ENCODE measurements around the gene MEX3A.

DNA sequence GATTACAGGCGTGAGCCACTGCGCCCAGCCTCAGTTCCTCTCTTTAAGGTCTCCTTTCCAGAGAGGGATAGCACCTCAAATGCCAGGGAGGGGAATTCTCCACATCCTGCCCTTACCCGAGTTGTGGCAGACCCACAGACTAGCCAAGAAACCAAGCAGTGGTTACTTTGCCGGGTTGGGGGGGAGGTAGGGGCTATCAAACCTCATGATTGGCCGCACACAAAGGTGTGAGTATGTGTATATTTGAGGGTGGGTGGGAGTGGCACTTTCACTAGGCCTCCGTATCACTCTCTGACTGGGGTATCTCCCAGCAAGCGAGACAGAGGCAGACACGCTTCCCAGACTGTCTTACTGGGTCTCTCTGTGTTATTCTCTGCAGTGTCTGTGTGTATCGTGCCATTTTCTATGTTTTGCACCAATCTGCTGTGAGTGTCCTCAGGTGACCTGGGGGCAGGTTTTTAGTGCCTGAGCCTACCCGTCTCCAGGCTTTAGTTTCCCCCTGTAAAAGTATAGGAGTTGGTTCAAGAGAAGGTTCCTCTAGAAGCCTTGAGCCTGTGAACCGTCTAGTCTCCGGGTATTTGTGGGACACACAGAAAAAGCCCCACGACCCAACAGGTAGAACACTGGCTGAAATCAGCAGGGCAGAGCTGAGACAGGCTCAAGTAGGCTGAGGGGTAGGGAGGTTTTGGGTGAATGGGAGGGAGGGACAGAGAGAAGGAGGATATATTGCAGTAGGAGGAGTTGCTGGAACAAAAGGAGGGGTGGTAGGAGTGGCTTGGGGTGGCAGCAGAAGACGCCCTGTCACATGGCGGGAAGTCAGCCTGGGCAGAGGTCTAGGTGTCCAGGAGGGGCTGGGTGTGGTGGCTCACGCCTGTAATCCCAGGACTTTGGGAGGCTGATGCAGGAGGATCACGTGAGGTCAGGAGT is 42.6 kb upstream of the MEX3A start:
- TF ChIP-seq, protein P1, sequence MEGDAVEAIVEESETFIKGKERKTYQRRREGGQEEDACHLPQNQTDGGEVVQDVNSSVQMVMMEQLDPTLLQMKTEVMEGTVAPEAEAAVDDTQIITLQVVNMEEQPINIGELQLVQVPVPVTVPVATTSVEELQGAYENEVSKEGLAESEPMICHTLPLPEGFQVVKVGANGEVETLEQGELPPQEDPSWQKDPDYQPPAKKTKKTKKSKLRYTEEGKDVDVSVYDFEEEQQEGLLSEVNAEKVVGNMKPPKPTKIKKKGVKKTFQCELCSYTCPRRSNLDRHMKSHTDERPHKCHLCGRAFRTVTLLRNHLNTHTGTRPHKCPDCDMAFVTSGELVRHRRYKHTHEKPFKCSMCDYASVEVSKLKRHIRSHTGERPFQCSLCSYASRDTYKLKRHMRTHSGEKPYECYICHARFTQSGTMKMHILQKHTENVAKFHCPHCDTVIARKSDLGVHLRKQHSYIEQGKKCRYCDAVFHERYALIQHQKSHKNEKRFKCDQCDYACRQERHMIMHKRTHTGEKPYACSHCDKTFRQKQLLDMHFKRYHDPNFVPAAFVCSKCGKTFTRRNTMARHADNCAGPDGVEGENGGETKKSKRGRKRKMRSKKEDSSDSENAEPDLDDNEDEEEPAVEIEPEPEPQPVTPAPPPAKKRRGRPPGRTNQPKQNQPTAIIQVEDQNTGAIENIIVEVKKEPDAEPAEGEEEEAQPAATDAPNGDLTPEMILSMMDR (IDR thresholded peaks at IDR 0.05) = no peak
- TF ChIP-seq POLR2A (IDR thresholded peaks at IDR 0.05) = no peak

Measured in testis (tissue), 2 donors.